Vagina (tissue), 2 donors: ENCODE measurements around the gene PPP3CA. TPM values are rescaled to one million over a fixed set of nuclear protein-coding genes. Genes with fewer than 3 reads are reported as not detected.

Source experiments
- DNase-seq, 2 donors: peaks; one replicate each; pipeline ENCODE4 v3.0.0-alpha.2; 2017; ENCODE audit errors: extremely low spot score in 2 of 2
- H3K27ac ChIP-seq: fragments of 200-600 bp; sonication (generic); one replicate; pipeline ENCODE4 v1.5.1; 2019
- H3K27me3 ChIP-seq: fragments of 200-600 bp; sonication (generic); one replicate; pipeline ENCODE4 v1.5.1; 2019
- H3K36me3 ChIP-seq, 2 donors: fragments of 200-600 bp; sonication (generic); one replicate each; pipeline ENCODE4 v1.5.1; 2017 to 2019
- H3K4me1 ChIP-seq: fragments of 200-600 bp; sonication (generic); one replicate; pipeline ENCODE4 v1.5.1; 2019
- H3K4me3 ChIP-seq, 2 donors: fragments of 200-600 bp; sonication (generic); 1 replicate in 1 of 2; 2 replicates in 1 of 2; pipeline ENCODE4 v1.5.1; 2016 to 2019
- H3K9me3 ChIP-seq: fragments of 200-600 bp; sonication (generic); one replicate; pipeline ENCODE4 v1.5.1; 2019
- CTCF ChIP-seq, 3 experiments: fragments of 450-650 bp in 2 of 3; fragments of 200-600 bp in 1 of 3; sonication (generic) in 1 of 3; IDR thresholded peaks; one replicate each; pipeline ENCODE4 v1.5.1; 2017 to 2019; ENCODE audit warnings: antibody characterized with exemption in 3 of 3, mild to moderate bottlenecking in 2 of 3, moderate library complexity in 2 of 3
- POLR2A ChIP-seq, 2 donors: fragments of 450-650 bp; IDR thresholded peaks; one replicate each; pipeline ENCODE4 v1.6.1; 2017; ENCODE audit warnings: antibody characterized with exemption in 2 of 2, mild to moderate bottlenecking in 2 of 2, moderate library complexity in 2 of 2
- POLR2AphosphoS5 ChIP-seq, 2 donors: sonication (generic); formaldehyde crosslinking; IDR thresholded peaks; one replicate each; pipeline ENCODE4 v1.9.0; 2017; ENCODE audit warnings: antibody characterized with exemption in 2 of 2, mild to moderate bottlenecking in 2 of 2, low read depth in 1 of 2; ENCODE audit not compliant: insufficient read depth in 1 of 2
- intact Hi-C: fragments of 100-400 bp; cut with DNase I; formaldehyde crosslinking; loops from one replicate; pipeline ENCODE4 v1.15.1; 2023
- total RNA-seq: library from RNA; depleted of rRNA; stranded (reverse); fragments of >200 nt; gene quantifications from one replicate; pipeline ENCODE4 v1.2.3, GENCODE V29; 2016

Gene PPP3CA
- total RNA-seq, 1 donor from 2014 or later: 45.9 TPM

- H3K4me3 ChIP-seq: peak overlapping the region; percentile 88 to 92
- H3K27ac ChIP-seq: peak overlapping the region; percentile 92
- intact Hi-C loops: loop anchor here (5.0 kb wide), 2 partner anchors 153 to 363 kb away; no protein-coding TSS in a partner anchor
- peaks cover 53% of the 10 kb centered on the region for H3K4me1 ChIP-seq
- no peaks in the 10 kb centered on the region for H3K9me3 ChIP-seq
- H3K36me3 ChIP-seq: no peaks in the 10 kb centered on the region
- TF ChIP-seq POLR2A (IDR thresholded peaks at IDR 0.05) (no peak), POLR2AphosphoS5 (IDR thresholded peaks at IDR 0.05; ENCODE audit: insufficient read depth in 1 of 2, low read depth in 1 of 2) (no peak), CTCF (IDR thresholded peaks at IDR 0.05) (no peak)
- no peaks in the 10 kb centered on the region for H3K27me3 ChIP-seq
- no peak for DNase-seq
These were observed 1.6 kb downstream of the PPP3CA start for GRCh38 chr4:101345596-101346350.

- H3K4me1 ChIP-seq: peaks cover 57% of the 10 kb centered on the region
- intact Hi-C loops: loop anchor here (5.0 kb wide), 2 partner anchors 153 to 363 kb away; no protein-coding TSS in a partner anchor
These were observed 2.1 kb downstream of the PPP3CA start for GRCh38 chr4:101345271-101345595.

GRCh38 chr4:101339332-101339731 is 8.0 kb downstream of the PPP3CA start:
- Histone ChIP-seq H3K4me3 (no peak overlapping the region), H3K27me3 (no peaks in the 10 kb centered on the region), H3K36me3 (no peaks in the 10 kb centered on the region), H3K4me1 (peaks cover 64% of the 10 kb centered on the region), H3K9me3 (no peaks in the 10 kb centered on the region), H3K27ac (no peak overlapping the region)
- TF ChIP-seq CTCF (IDR thresholded peaks at IDR 0.05) (no peak), POLR2A (IDR thresholded peaks at IDR 0.05) (no peak), POLR2AphosphoS5 (IDR thresholded peaks at IDR 0.05; ENCODE audit: insufficient read depth in 1 of 2, low read depth in 1 of 2) (no peak)
- DNase-seq: no peak
- intact Hi-C loops: no loop called here

More at GRCh38 chr4:101345271-101345595, 2.1 kb downstream of the PPP3CA start:
- H3K27me3 ChIP-seq: no peaks in the 10 kb centered on the region
- H3K27ac ChIP-seq: peak overlapping the region; percentile 92
- no peaks in the 10 kb centered on the region for H3K9me3 ChIP-seq
- no peaks in the 10 kb centered on the region for H3K36me3 ChIP-seq
- no peak for DNase-seq
- H3K4me3 ChIP-seq: peak overlapping the region; percentile 88 to 92
- TF ChIP-seq CTCF (IDR thresholded peaks at IDR 0.05) (no peak), POLR2A (IDR thresholded peaks at IDR 0.05) (no peak), POLR2AphosphoS5 (IDR thresholded peaks at IDR 0.05; ENCODE audit: insufficient read depth in 1 of 2, low read depth in 1 of 2) (no peak)

- no peak for DNase-seq
- Histone ChIP-seq H3K4me1 (peaks cover 47% of the 10 kb centered on the region), H3K36me3 (no peaks in the 10 kb centered on the region), H3K27me3 (no peaks in the 10 kb centered on the region), H3K9me3 (no peaks in the 10 kb centered on the region), H3K27ac (no peak overlapping the region), H3K4me3 (no peak overlapping the region)
- intact Hi-C loops: no loop called here
- TF ChIP-seq POLR2AphosphoS5 (IDR thresholded peaks at IDR 0.05; ENCODE audit: insufficient read depth in 1 of 2, low read depth in 1 of 2) (no peak), CTCF (IDR thresholded peaks at IDR 0.05) (no peak), POLR2A (IDR thresholded peaks at IDR 0.05) (no peak)
These were observed 9.6 kb downstream of the PPP3CA start for GRCh38 chr4:101337688-101338087.

GRCh38 chr4:101334963-101335572 is 12.3 kb downstream of the PPP3CA start:
- no peaks in the 10 kb centered on the region for H3K27me3 ChIP-seq
- no peaks in the 10 kb centered on the region for H3K36me3 ChIP-seq
- TF ChIP-seq CTCF (IDR thresholded peaks at IDR 0.05): no peak
- TF ChIP-seq POLR2A (IDR thresholded peaks at IDR 0.05): no peak
- no peak for TF ChIP-seq POLR2AphosphoS5 (IDR thresholded peaks at IDR 0.05; ENCODE audit: insufficient read depth in 1 of 2, low read depth in 1 of 2)
- DNase-seq: no peak
- H3K9me3 ChIP-seq: no peaks in the 10 kb centered on the region
- intact Hi-C loops: no loop called here
- H3K27ac ChIP-seq: no peak overlapping the region
- peaks cover 49% of the 10 kb centered on the region for H3K4me1 ChIP-seq
- no peak overlapping the region for H3K4me3 ChIP-seq
